ENCODE measurements around the gene FAM3D.

DNA sequence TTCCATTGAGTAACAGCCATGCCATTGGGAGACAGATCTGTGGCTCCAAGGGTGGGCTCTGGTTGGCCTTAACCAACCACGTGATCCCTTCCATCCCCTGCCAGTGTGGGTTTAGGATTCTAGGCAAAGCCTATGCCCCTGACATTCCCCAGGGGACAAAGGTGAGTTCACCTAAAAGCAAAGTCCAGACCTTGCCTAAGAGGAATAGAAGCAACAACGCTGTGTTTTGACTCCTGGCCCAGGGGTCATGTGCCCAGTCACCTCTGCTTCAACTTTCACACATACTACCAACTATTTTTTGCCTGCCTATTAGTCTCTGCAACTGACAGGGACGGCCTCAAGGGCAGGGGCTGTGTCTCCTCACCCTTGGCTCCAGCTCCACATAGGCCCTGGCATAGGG is 42.0 kb downstream of the FAM3D start:
- TF ChIP-seq, protein P1, sequence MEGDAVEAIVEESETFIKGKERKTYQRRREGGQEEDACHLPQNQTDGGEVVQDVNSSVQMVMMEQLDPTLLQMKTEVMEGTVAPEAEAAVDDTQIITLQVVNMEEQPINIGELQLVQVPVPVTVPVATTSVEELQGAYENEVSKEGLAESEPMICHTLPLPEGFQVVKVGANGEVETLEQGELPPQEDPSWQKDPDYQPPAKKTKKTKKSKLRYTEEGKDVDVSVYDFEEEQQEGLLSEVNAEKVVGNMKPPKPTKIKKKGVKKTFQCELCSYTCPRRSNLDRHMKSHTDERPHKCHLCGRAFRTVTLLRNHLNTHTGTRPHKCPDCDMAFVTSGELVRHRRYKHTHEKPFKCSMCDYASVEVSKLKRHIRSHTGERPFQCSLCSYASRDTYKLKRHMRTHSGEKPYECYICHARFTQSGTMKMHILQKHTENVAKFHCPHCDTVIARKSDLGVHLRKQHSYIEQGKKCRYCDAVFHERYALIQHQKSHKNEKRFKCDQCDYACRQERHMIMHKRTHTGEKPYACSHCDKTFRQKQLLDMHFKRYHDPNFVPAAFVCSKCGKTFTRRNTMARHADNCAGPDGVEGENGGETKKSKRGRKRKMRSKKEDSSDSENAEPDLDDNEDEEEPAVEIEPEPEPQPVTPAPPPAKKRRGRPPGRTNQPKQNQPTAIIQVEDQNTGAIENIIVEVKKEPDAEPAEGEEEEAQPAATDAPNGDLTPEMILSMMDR (optimal IDR thresholded peaks at IDR 0.05 in 1 of 3, IDR thresholded peaks at IDR 0.05 in 1 of 3, conservative IDR thresholded peaks at IDR 0.05 in 1 of 3; ENCODE audit: extremely low read depth in 1 of 3, insufficient read depth in 2 of 3, low read length in 3 of 3) = no peak
- TF ChIP-seq EZH2 (IDR thresholded peaks at IDR 0.05; ENCODE audit: low read length) = no peak

Data from keratinocyte (primary cell).